GM18907 (cell line): ENCODE data around the gene ALDH5A1.

Experiments used
- ATAC-seq: cut with Tn5 transposase; IDR thresholded peaks from one replicate; pipeline ENCODE4 v1.9.1; 2021; ENCODE audit warnings: mild to moderate bottlenecking, moderate library complexity; ENCODE audit not compliant: unreplicated experiment

Gene ALDH5A1

GRCh38 chr6:24494821-24495795 lies at the start of gene ALDH5A1:
Gene ALDH5A1 (plus strand): TSS chr6:24494969. CDS start chr6:24494997, 28 bp downstream.
- peak; percentile 74 for ATAC-seq

- no peak for ATAC-seq
Observed at GRCh38 chr6:24445704-24446103, 49.1 kb upstream of the ALDH5A1 start.

GRCh38 chr6:24446670-24447069 lies 48.1 kb upstream of the ALDH5A1 start:
- no peak for ATAC-seq

GRCh38 chr6:24448396-24448795 lies 46.4 kb upstream of the ALDH5A1 start:
- ATAC-seq = no peak

GRCh38 chr6:24448828-24449525 lies 45.8 kb upstream of the ALDH5A1 start:
- no peak for ATAC-seq

GRCh38 chr6:24451581-24452388 lies 43.0 kb upstream of the ALDH5A1 start:
- ATAC-seq = no peak

GRCh38 chr6:24453921-24454320 lies 40.8 kb upstream of the ALDH5A1 start:
- no peak for ATAC-seq

GRCh38 chr6:24454452-24454851 lies 40.3 kb upstream of the ALDH5A1 start:
- ATAC-seq = no peak

GRCh38 chr6:24455061-24455460 lies 39.7 kb upstream of the ALDH5A1 start:
- ATAC-seq = no peak

- ATAC-seq = no peak
Observed at GRCh38 chr6:24458134-24458533, 36.6 kb upstream of the ALDH5A1 start.

GRCh38 chr6:24458941-24459340 lies 35.8 kb upstream of the ALDH5A1 start:
- no peak for ATAC-seq

- ATAC-seq = no peak
Observed at GRCh38 chr6:24460966-24461365, 33.8 kb upstream of the ALDH5A1 start.

- no peak for ATAC-seq
Observed at GRCh38 chr6:24464253-24465038, 30.3 kb upstream of the ALDH5A1 start.

GRCh38 chr6:24469811-24470210 lies 25.0 kb upstream of the ALDH5A1 start:
- ATAC-seq = no peak

GRCh38 chr6:24472181-24472580 lies 22.6 kb upstream of the ALDH5A1 start:
- ATAC-seq = no peak

- ATAC-seq = no peak
Observed at GRCh38 chr6:24476631-24477030, 18.1 kb upstream of the ALDH5A1 start.

GRCh38 chr6:24477070-24477469 lies 17.7 kb upstream of the ALDH5A1 start:
- no peak for ATAC-seq

- no peak for ATAC-seq
Observed at GRCh38 chr6:24478903-24479302, 15.9 kb upstream of the ALDH5A1 start.

- ATAC-seq = no peak
Observed at GRCh38 chr6:24480705-24481104, 14.1 kb upstream of the ALDH5A1 start.

GRCh38 chr6:24481449-24481848 lies 13.3 kb upstream of the ALDH5A1 start:
- ATAC-seq = no peak
